ENCODE data around the gene NCS1.

The NCS1 gene

DNA sequence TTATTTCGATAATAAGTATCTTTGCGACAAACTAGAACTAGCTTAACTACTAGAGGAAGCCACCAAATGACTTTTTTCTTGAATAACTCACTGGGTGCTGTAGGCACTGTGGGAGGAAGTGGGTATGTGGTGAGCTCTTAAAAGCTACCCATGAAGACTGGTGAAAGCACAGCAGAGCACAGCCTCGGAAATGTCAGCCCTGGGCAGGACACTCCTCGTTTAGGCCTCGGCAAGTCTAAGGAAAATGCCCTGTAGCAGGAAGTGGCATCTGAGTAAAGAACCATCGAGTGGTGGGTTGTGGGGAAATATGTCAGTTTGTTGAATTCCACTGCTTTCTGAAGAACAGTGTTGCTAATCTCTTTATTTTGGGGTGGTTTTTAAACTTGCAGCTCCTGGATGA, 44.0 kb upstream of the NCS1 start:
- CTCF ChIA-PET: interaction anchor here (1.0 to 3.1 kb wide), 6 partner anchors 17 to 216 kb away, joined by 3 to 25 read pairs (median 4); no protein-coding TSS in a partner anchor
- Histone ChIP-seq H3K27ac (ENCODE audit: extremely low read depth, low read depth, low read length) (no peak overlapping the region), H3K4me1 (ENCODE audit: control insufficient read depth, insufficient read depth, low read length) (peaks cover 6% of the 10 kb centered on the region), H3K36me3 (ENCODE audit: control insufficient read depth in 2 of 2, insufficient read depth in 1 of 2, low read length in 2 of 2) (peaks cover 3 to 30% of the 10 kb centered on the region in 2 experiments; a peak in 2 of 3 replicates), H3K4me3 (ENCODE audit: low read depth, low read length) (no peak overlapping the region), H3K9me3 (ENCODE audit: control insufficient read depth, insufficient read depth, low read depth, low read length) (no peaks in the 10 kb centered on the region)
- POLR2A ChIA-PET: interaction anchor here (0.6 kb wide), 1 partner anchor 585 kb away, joined by 4 read pairs; no protein-coding TSS in a partner anchor
- no peak for TF ChIP-seq ZNF366 (tag by site-specific recombination; conservative IDR thresholded peaks at IDR 0.05)
- no peak for TF ChIP-seq ZNF792 (tag by site-specific recombination; IDR thresholded peaks at IDR 0.05)
- no peak for TF ChIP-seq TCF7L2 (IDR thresholded peaks at IDR 0.05; ENCODE audit: borderline replicate concordance, low read depth, low read length)
- TF ChIP-seq, protein P1, sequence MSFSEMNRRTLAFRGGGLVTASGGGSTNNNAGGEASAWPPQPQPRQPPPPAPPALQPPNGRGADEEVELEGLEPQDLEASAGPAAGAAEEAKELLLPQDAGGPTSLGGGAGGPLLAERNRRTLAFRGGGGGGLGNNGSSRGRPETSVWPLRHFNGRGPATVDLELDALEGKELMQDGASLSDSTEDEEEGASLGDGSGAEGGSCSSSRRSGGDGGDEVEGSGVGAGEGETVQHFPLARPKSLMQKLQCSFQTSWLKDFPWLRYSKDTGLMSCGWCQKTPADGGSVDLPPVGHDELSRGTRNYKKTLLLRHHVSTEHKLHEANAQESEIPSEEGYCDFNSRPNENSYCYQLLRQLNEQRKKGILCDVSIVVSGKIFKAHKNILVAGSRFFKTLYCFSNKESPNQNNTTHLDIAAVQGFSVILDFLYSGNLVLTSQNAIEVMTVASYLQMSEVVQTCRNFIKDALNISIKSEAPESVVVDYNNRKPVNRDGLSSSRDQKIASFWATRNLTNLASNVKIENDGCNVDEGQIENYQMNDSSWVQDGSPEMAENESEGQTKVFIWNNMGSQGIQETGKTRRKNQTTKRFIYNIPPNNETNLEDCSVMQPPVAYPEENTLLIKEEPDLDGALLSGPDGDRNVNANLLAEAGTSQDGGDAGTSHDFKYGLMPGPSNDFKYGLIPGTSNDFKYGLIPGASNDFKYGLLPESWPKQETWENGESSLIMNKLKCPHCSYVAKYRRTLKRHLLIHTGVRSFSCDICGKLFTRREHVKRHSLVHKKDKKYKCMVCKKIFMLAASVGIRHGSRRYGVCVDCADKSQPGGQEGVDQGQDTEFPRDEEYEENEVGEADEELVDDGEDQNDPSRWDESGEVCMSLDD (tag by site-specific recombination; IDR thresholded peaks at IDR 0.05): no peak
- no peak for TF ChIP-seq ZNF776 (tag by site-specific recombination; IDR thresholded peaks at IDR 0.05; ENCODE audit: borderline replicate concordance)
- TF ChIP-seq ZBTB20 (tag by site-specific recombination; IDR thresholded peaks at IDR 0.05): no peak
- TF ChIP-seq ZNF596 (tag by site-specific recombination; IDR thresholded peaks at IDR 0.05): no peak
- TF ChIP-seq, protein P2, sequence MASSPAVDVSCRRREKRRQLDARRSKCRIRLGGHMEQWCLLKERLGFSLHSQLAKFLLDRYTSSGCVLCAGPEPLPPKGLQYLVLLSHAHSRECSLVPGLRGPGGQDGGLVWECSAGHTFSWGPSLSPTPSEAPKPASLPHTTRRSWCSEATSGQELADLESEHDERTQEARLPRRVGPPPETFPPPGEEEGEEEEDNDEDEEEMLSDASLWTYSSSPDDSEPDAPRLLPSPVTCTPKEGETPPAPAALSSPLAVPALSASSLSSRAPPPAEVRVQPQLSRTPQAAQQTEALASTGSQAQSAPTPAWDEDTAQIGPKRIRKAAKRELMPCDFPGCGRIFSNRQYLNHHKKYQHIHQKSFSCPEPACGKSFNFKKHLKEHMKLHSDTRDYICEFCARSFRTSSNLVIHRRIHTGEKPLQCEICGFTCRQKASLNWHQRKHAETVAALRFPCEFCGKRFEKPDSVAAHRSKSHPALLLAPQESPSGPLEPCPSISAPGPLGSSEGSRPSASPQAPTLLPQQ (tag by site-specific recombination; IDR thresholded peaks at IDR 0.05): no peak
- TF ChIP-seq ZNF221 (tag by site-specific recombination; IDR thresholded peaks at IDR 0.05; ENCODE audit: borderline replicate concordance): no peak
- TF ChIP-seq OSR2 (tag by site-specific recombination; IDR thresholded peaks at IDR 0.05): no peak
- TF ChIP-seq ZNF658 (tag by site-specific recombination; IDR thresholded peaks at IDR 0.05): no peak

DNA sequence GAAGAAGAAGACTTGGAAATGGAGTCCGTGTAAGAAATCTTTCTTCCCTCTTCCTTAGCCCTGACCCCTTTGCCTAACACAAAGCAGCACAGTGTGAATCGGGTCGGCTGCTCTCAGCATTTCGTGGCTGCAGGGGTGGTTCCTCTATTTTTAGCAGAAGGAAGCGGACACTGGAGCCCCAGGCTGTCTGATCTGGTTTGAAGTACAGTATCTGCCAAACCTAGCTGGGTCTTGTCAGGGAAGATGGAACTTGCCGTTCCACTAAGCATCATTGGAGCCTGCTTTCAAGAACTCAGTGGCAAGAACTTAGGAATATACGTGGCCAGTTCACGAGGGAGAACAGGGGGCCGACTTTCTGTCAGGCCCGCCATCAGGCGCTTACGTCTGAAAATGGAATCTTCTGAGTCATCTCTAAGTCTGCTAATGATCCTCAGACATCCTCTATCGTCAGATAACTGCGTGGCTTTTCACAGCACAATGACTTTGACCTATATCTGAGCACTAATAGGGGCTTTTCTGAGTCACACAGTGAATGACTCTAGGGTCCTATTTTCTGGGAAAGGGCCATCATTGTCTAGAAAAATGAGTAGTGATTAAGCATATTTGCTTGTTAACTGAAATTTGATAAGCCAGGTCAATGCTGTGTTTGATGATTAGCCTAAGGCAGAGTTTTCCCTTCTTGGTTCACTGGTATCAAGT, 43.3 kb upstream of the NCS1 start:
- no peaks in the 10 kb centered on the region for H3K9me3 ChIP-seq (ENCODE audit: control insufficient read depth, insufficient read depth, low read depth, low read length)
- H3K36me3 ChIP-seq (ENCODE audit: control insufficient read depth in 2 of 2, insufficient read depth in 1 of 2, low read length in 2 of 2): peaks cover 3 to 30% of the 10 kb centered on the region in 2 experiments; a peak in 2 of 3 replicates
- H3K4me1 ChIP-seq (ENCODE audit: control insufficient read depth, insufficient read depth, low read length): peaks cover 6% of the 10 kb centered on the region
- H3K4me3 ChIP-seq (ENCODE audit: low read depth, low read length): no peak overlapping the region
- POLR2A ChIA-PET: interaction anchor here (1.1 kb wide), 1 partner anchor 9 kb away, joined by 8 read pairs; no protein-coding TSS in a partner anchor
- CTCF ChIA-PET: interaction anchor here (0.8 to 3.1 kb wide), 8 partner anchors 18 to 240 kb away, joined by 3 to 25 read pairs (median 4); no protein-coding TSS in a partner anchor
- peak overlapping the region; percentile 48; the same call in 1 of the 2 replicates for H3K27ac ChIP-seq (ENCODE audit: extremely low read depth, low read depth, low read length)
- TF ChIP-seq GLI2 (tag by site-specific recombination; IDR thresholded peaks at IDR 0.05; ENCODE audit: borderline replicate concordance, low read depth) (0 out of 2 replicates have a peak, but pooled peaks have one; percentile 28), ZBTB8A (tag by site-specific recombination; IDR thresholded peaks at IDR 0.05) (0 out of 2 replicates have a peak, but pooled peaks have one; percentile 15), ZEB2 (tag by site-specific recombination; IDR thresholded peaks at IDR 0.05) (peak; percentile 89), GLIS1 (tag by site-specific recombination; IDR thresholded peaks at IDR 0.05) (no peak), REPIN1 (tag by site-specific recombination; IDR thresholded peaks at IDR 0.05; ENCODE audit: low read depth) (no peak), KLF10 (tag by site-specific recombination; IDR thresholded peaks at IDR 0.05) (peak; percentile 27; the same call in 1 of the 2 replicates), ZBTB21 (tag by site-specific recombination; IDR thresholded peaks at IDR 0.05) (peak; percentile 69), GLIS2 (tag by site-specific recombination; IDR thresholded peaks at IDR 0.05) (peak; percentile 46), HOXD13 (CRISPR knock-in tag; IDR thresholded peaks at IDR 0.05; ENCODE audit: borderline replicate concordance) (0 out of 2 replicates have a peak, but pooled peaks have one; percentile 46), MYNN (tag by site-specific recombination; IDR thresholded peaks at IDR 0.05; ENCODE audit: borderline replicate concordance) (0 out of 2 replicates have a peak, but pooled peaks have one; percentile 9), ZNF600 (tag by site-specific recombination; IDR thresholded peaks at IDR 0.05) (peak; percentile 73; the same call in 1 of the 2 replicates), ZNF394 (tag by site-specific recombination; IDR thresholded peaks at IDR 0.05; ENCODE audit: borderline replicate concordance) (peak; percentile 49; the same call in 1 of the 2 replicates), ZNF560 (tag by site-specific recombination; IDR thresholded peaks at IDR 0.05; ENCODE audit: borderline replicate concordance) (no peak), ZNF558 (tag by site-specific recombination; IDR thresholded peaks at IDR 0.05) (0 out of 2 replicates have a peak, but pooled peaks have one; percentile 34), ZNF335 (tag by site-specific recombination; conservative IDR thresholded peaks at IDR 0.05) (peak; percentile 51; the same call in 1 of the 2 replicates), ZNF433 (tag by site-specific recombination; IDR thresholded peaks at IDR 0.05; ENCODE audit: low read depth) (no peak), ZSCAN23 (tag by site-specific recombination; IDR thresholded peaks at IDR 0.05) (no peak), ZNF777 (tag by site-specific recombination; IDR thresholded peaks at IDR 0.05; ENCODE audit: borderline replicate concordance) (no peak)
- TF ChIP-seq, protein P3, sequence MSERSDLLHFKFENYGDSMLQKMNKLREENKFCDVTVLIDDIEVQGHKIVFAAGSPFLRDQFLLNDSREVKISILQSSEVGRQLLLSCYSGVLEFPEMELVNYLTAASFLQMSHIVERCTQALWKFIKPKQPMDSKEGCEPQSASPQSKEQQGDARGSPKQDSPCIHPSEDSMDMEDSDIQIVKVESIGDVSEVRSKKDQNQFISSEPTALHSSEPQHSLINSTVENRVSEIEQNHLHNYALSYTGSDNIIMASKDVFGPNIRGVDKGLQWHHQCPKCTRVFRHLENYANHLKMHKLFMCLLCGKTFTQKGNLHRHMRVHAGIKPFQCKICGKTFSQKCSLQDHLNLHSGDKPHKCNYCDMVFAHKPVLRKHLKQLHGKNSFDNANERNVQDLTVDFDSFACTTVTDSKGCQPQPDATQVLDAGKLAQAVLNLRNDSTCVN (tag by site-specific recombination; optimal IDR thresholded peaks at IDR 0.05): no peak
